Adrenal gland (tissue), 12 donors: ENCODE data around the gene DPP6. TPM values are rescaled to one million over a fixed set of nuclear protein-coding genes. Genes with fewer than 3 reads are reported as not detected.

ENCODE experiments used
- DNase-seq, 7 donors: peaks; one replicate each; pipeline ENCODE4 v3.0.0-alpha.2; 2019 to 2020
- H3K27ac ChIP-seq, 5 donors: fragments of 200-600 bp; sonication (generic) in 4 of 5; 1 replicate in 3 of 5; 2 replicates in 2 of 5; pipeline versions ENCODE4 v1.5.1 to v1.8.0; 2016 to 2020; ENCODE audit warnings: mild to moderate bottlenecking in 1 of 5
- H3K27me3 ChIP-seq: fragments of 200-600 bp; 2 replicates; pipeline ENCODE4 v1.8.0; 2021
- H3K36me3 ChIP-seq, 2 donors: fragments of 200-600 bp; replicated peaks in 1 of 2; 1 replicate in 1 of 2; 2 replicates in 1 of 2; pipeline versions ENCODE4 v1.5.1 to v1.8.0; 2018 to 2022
- H3K4me1 ChIP-seq, 2 donors: fragments of 200-600 bp; replicated peaks in 1 of 2; 1 replicate in 1 of 2; 2 replicates in 1 of 2; pipeline versions ENCODE4 v1.5.1 to v1.8.0; 2018 to 2021
- H3K4me3 ChIP-seq, 4 donors: fragments of 200-600 bp; sonication (generic) in 3 of 4; one replicate each; pipeline ENCODE4 v1.5.1; 2016 to 2018
- H3K9me3 ChIP-seq, 3 donors: fragments of 200-600 bp; sonication (generic) in 1 of 3; replicated peaks in 1 of 3; 1 replicate in 2 of 3; 2 replicates in 1 of 3; pipeline versions ENCODE4 v1.5.1 to v1.8.0; 2016 to 2021
- CTCF ChIP-seq, 6 experiments: fragments of 450-650 bp in 4 of 6; fragments of 200-600 bp in 2 of 6; sonication (generic) in 1 of 6; IDR thresholded peaks; 1 replicate in 5 of 6; 2 replicates in 1 of 6; pipeline versions ENCODE4 v1.5.1 to v1.8.0; 2016 to 2021; ENCODE audit warnings: antibody characterized with exemption in 6 of 6, mild to moderate bottlenecking in 2 of 6, moderate library complexity in 1 of 6
- POLR2A ChIP-seq, 2 donors: fragments of 450-650 bp; IDR thresholded peaks; one replicate each; pipeline ENCODE4 v1.6.1; 2017; ENCODE audit warnings: antibody characterized with exemption in 2 of 2, mild to moderate bottlenecking in 2 of 2, moderate library complexity in 1 of 2
- WGBS, 4 donors: extraction: QIAGEN DNeasy Blood & Tissue Kit in 2 of 4; methylation state at CpG; one replicate each; pipeline versions ENCODE4 v1.1.5 to v1.1.7; 2013 to 2017; 5-methylcytosine and 5-hydroxymethylcytosine counted together
- intact Hi-C, 2 donors: fragments of 100-400 bp; cut with DNase I; formaldehyde crosslinking; loops; one replicate each; pipeline versions ENCODE4 v1.14.1 to v1.15.0; 2022 to 2023
- polyA plus RNA-seq, 3 donors: library from polyadenylated mRNA; stranded (reverse); fragments of 200-250 nt in 2 of 3; fragments of 350-450 nt in 1 of 3; fragmentation: Illumina TruSeq in 1 of 3; extraction: RNeasy Lipid Tissue Mini Kit (QIAGEN cat#74804) in 1 of 3; gene quantifications; one replicate each; pipeline ENCODE4 v1.2.3, GENCODE V29; 2013 to 2014
- total RNA-seq, 9 donors: library from RNA; depleted of rRNA in 4 of 9; stranded (reverse); fragments of >200 nt in 4 of 9; fragments of 120-200 nt in 1 of 9; fragmentation: NEBNext Ultra II Directional in 1 of 9; extraction: Animal tissue kit (Norgen Biotek cat#: 25700) in 1 of 9; gene quantifications; one replicate each; pipeline versions ENCODE4 v1.1.0 to v1.2.4, GENCODE V29; 2013 to 2023
- donor health status: healthy with polysubstance abuse.
- donor health status: Bipolar disorder and iron deficiency.
- donor health status: DM: yes; HTN: yes; CAD: no.
- donor health status: DM: no; HTN: no; CAD: no.
- donor health status: DM: no; HTN: no; CAD: no.
- donor health status: DM: yes; HTN: yes; CAD: no.

The DPP6 gene
- total and polyA plus RNA-seq, 12 donors, result 0.39 to 13.1 (median 5.1) TPM

GRCh38 chr7:154532771-154533170 is 480.6 kb downstream of the DPP6 start:
- Histone ChIP-seq H3K36me3 (no peaks in the 10 kb centered on the region), H3K9me3 (no peaks in the 10 kb centered on the region), H3K27ac (no peak overlapping the region), H3K4me1 (no peaks in the 10 kb centered on the region), H3K4me3 (no peak overlapping the region), H3K27me3 (no peaks in the 10 kb centered on the region)
- no peak for DNase-seq
- intact Hi-C loops, result no loop called here
- TF ChIP-seq POLR2A (IDR thresholded peaks at IDR 0.05) (no peak), CTCF (IDR thresholded peaks at IDR 0.05) (no peak)

DNA sequence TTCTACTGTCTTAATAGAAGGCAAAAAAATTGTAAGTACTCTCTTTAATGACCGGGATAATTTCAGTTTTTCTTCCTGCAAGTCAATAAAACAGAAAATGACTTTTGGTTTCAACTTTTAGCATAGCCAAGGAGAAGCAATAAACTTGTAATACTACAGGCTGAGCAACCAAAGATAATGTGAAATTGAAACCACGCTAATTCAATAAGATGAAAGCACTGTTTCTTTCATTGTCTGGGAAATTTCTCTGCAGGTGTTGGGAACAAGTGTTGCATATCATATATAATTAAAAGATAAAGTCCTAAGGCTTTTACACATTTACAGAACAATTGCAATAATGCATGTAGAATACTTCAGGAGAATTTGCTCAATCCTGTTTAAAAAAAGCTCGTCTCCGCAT is 488.4 kb downstream of the DPP6 start:
- no peaks in the 10 kb centered on the region for H3K27me3 ChIP-seq
- intact Hi-C loops, result no loop called here
- H3K4me3 ChIP-seq, result no peak overlapping the region
- H3K27ac ChIP-seq, result no peak overlapping the region
- no peaks in the 10 kb centered on the region for H3K4me1 ChIP-seq
- 85 to 92% (median 87%) methylated on average over 4 of the region's 4 CpGs for WGBS, 4 donors
- no peak for DNase-seq
- no peak for TF ChIP-seq CTCF (IDR thresholded peaks at IDR 0.05)
- TF ChIP-seq POLR2A (IDR thresholded peaks at IDR 0.05), result no peak
- H3K36me3 ChIP-seq, result no peaks in the 10 kb centered on the region
- H3K9me3 ChIP-seq, result no peaks in the 10 kb centered on the region

- Histone ChIP-seq H3K36me3 (no peaks in the 10 kb centered on the region), H3K4me1 (no peaks in the 10 kb centered on the region), H3K27ac (no peak overlapping the region), H3K9me3 (no peaks in the 10 kb centered on the region), H3K27me3 (no peaks in the 10 kb centered on the region), H3K4me3 (no peak overlapping the region)
- no peak for DNase-seq
- intact Hi-C loops, result no loop called here
- TF ChIP-seq CTCF (IDR thresholded peaks at IDR 0.05) (no peak), POLR2A (IDR thresholded peaks at IDR 0.05) (no peak)
- WGBS, 4 donors, result 73 to 83% (median 76%) methylated on average over 5 of the region's 5 CpGs
These were observed 489.4 kb downstream of the DPP6 start for GRCh38 chr7:154541606-154542005.

DNA sequence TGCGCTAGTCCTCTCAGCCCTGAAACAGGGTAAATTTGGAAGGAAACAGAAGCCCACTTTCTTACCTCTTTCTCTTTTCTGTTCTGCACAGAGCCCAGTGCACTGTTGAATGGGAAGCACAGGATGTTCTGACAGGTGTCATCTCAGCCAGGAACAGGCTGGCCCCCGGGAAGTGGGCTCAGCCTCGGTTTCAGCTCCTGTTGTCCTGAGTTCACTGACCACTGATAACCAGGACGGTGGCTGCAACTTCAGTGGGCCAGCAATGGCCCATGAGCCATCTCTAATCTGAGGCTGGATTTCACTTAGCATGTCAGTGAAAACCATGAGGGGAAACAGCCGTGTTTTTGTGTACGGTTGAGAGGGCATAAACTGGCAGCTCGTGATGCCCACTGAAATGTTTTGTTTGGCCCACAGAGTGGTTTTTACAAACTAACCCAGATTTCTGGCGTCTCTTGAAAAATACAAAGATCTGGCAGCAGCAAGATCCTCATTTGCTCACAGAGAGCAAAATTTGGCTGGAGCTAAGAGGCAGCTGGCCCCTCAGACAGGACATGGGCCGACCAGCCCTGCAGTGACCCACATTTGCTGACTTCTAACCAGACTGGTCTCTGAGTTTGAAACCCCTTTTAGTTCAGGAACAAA is 494.9 kb downstream of the DPP6 start:
- H3K36me3 ChIP-seq, result no peaks in the 10 kb centered on the region
- H3K27ac ChIP-seq, result no peak overlapping the region
- H3K9me3 ChIP-seq, result no peaks in the 10 kb centered on the region
- H3K4me3 ChIP-seq, result no peak overlapping the region
- no peak for DNase-seq
- no peaks in the 10 kb centered on the region for H3K27me3 ChIP-seq
- 51 to 69% (median 60%) methylated on average over 9 of the region's 9 CpGs for WGBS, 4 donors
- intact Hi-C loops, result no loop called here
- H3K4me1 ChIP-seq, result no peaks in the 10 kb centered on the region
- TF ChIP-seq POLR2A (IDR thresholded peaks at IDR 0.05) (no peak), CTCF (IDR thresholded peaks at IDR 0.05) (no peak)
